ENCODE data around the gene MAFB. TPM values are rescaled to one million over a fixed set of nuclear protein-coding genes. Genes with fewer than 3 reads are reported as not detected.
A peak's percentile ranks its signal among the peaks of the same experiment; 100 is the strongest.

Gene MAFB
- total RNA-seq, 1 donor from 2014 or later, result 1.9 TPM

- no peak for DNase-seq (ENCODE audit: low read depth, low spot score)
- Mint-ChIP-seq H3K36me3 (ENCODE audit: low read depth) (no peaks in the 10 kb centered on the region), H3K4me3 (no peak overlapping the region), H3K27me3 (ENCODE audit: low read depth) (peaks cover 32% of the 10 kb centered on the region), H3K27ac (ENCODE audit: unreplicated experiment) (no peak overlapping the region), H3K4me1 (peaks cover 12% of the 10 kb centered on the region), H3K9me3 (no peaks in the 10 kb centered on the region)
- TF ChIP-seq, protein P1, sequence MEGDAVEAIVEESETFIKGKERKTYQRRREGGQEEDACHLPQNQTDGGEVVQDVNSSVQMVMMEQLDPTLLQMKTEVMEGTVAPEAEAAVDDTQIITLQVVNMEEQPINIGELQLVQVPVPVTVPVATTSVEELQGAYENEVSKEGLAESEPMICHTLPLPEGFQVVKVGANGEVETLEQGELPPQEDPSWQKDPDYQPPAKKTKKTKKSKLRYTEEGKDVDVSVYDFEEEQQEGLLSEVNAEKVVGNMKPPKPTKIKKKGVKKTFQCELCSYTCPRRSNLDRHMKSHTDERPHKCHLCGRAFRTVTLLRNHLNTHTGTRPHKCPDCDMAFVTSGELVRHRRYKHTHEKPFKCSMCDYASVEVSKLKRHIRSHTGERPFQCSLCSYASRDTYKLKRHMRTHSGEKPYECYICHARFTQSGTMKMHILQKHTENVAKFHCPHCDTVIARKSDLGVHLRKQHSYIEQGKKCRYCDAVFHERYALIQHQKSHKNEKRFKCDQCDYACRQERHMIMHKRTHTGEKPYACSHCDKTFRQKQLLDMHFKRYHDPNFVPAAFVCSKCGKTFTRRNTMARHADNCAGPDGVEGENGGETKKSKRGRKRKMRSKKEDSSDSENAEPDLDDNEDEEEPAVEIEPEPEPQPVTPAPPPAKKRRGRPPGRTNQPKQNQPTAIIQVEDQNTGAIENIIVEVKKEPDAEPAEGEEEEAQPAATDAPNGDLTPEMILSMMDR (conservative IDR thresholded peaks at IDR 0.05), result peak; percentile 35
These were observed 13.5 kb upstream of the MAFB start for GRCh38 chr20:40702504-40702903.

GRCh38 chr20:40698744-40699143, 9.7 kb upstream of the MAFB start:
- DNase-seq (ENCODE audit: low read depth, low spot score), result no peak
- Mint-ChIP-seq H3K27me3 (ENCODE audit: low read depth) (peaks cover 70% of the 10 kb centered on the region), H3K36me3 (ENCODE audit: low read depth) (no peaks in the 10 kb centered on the region), H3K4me1 (no peaks in the 10 kb centered on the region), H3K4me3 (no peak overlapping the region), H3K27ac (ENCODE audit: unreplicated experiment) (no peak overlapping the region), H3K9me3 (no peaks in the 10 kb centered on the region)
- TF ChIP-seq, protein P1 (conservative IDR thresholded peaks at IDR 0.05), result no peak

- Mint-ChIP-seq H3K9me3 (no peaks in the 10 kb centered on the region), H3K27me3 (ENCODE audit: low read depth) (peaks cover 74% of the 10 kb centered on the region), H3K27ac (ENCODE audit: unreplicated experiment) (no peak overlapping the region), H3K4me3 (no peak overlapping the region), H3K36me3 (ENCODE audit: low read depth) (no peaks in the 10 kb centered on the region), H3K4me1 (no peaks in the 10 kb centered on the region)
- no peak for DNase-seq (ENCODE audit: low read depth, low spot score)
- TF ChIP-seq, protein P1 (conservative IDR thresholded peaks at IDR 0.05), result no peak
These were observed 9.2 kb upstream of the MAFB start for GRCh38 chr20:40698281-40698680.

- Mint-ChIP-seq H3K9me3 (no peaks in the 10 kb centered on the region), H3K4me1 (no peaks in the 10 kb centered on the region), H3K36me3 (ENCODE audit: low read depth) (no peaks in the 10 kb centered on the region), H3K27ac (ENCODE audit: unreplicated experiment) (no peak overlapping the region), H3K4me3 (no peak overlapping the region), H3K27me3 (ENCODE audit: low read depth) (peaks cover 82% of the 10 kb centered on the region)
- TF ChIP-seq, protein P1 (conservative IDR thresholded peaks at IDR 0.05), result no peak
- DNase-seq (ENCODE audit: low read depth, low spot score), result no peak
These were observed 8.5 kb upstream of the MAFB start for GRCh38 chr20:40697541-40697940.

DNA sequence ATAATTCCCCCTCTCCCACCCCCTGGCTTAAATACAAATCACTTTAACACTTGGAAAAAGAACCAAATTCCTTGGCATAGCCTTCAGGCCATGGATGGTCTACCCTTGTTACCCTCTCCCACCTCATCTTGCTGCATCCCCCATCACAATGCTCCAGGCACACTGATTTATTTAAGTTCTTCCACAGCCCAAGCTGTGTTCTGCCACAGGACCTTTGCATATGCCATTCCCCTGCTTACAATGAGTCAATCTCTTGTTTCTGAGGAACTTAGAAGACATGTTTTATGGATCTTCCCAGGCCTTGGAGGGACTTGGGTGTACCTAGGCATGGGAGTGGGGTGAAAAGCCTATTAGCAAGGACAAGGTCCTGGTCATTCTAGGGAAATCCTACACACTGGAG, 6.2 kb upstream of the MAFB start:
- no peak for DNase-seq (ENCODE audit: low read depth, low spot score)
- Mint-ChIP-seq H3K9me3 (no peaks in the 10 kb centered on the region), H3K4me3 (no peak overlapping the region), H3K27ac (ENCODE audit: unreplicated experiment) (no peak overlapping the region), H3K27me3 (ENCODE audit: low read depth) (peaks cover 99% of the 10 kb centered on the region), H3K36me3 (ENCODE audit: low read depth) (no peaks in the 10 kb centered on the region), H3K4me1 (no peaks in the 10 kb centered on the region)
- TF ChIP-seq, protein P1 (conservative IDR thresholded peaks at IDR 0.05), result no peak

DNA sequence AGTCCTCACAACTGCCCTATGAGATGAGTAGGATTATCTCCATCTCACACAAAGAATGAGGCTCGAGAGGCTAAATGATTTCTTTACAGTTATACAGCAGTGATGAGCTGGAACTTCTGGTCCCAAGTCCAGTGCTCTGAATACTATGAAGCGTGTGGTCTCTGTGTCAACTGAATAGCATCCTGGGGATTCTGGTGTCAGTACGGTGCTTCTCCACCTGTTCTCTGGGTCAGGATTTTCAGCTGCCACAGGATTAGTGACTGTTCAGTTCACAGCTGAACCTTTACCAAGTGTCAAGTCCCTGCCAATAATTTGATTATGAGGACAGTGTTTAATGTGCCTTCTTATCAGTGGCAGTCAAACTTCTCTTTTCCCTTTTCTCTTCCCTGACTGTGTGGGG, 5.2 kb upstream of the MAFB start:
- no peak for DNase-seq (ENCODE audit: low read depth, low spot score)
- TF ChIP-seq, protein P1 (conservative IDR thresholded peaks at IDR 0.05), result no peak
- H3K4me1 Mint-ChIP-seq, result peaks cover 8% of the 10 kb centered on the region
- no peaks in the 10 kb centered on the region for H3K9me3 Mint-ChIP-seq
- H3K27me3 Mint-ChIP-seq (ENCODE audit: low read depth), result peaks cover 99% of the 10 kb centered on the region
- no peaks in the 10 kb centered on the region for H3K36me3 Mint-ChIP-seq (ENCODE audit: low read depth)
- H3K4me3 Mint-ChIP-seq, result no peak overlapping the region
- H3K27ac Mint-ChIP-seq (ENCODE audit: unreplicated experiment), result no peak overlapping the region
